ENCODE results near the gene NR2E1. TPM values are rescaled to one million over a fixed set of nuclear protein-coding genes. Genes with fewer than 3 reads are reported as not detected.

NR2E1 gene
- total RNA-seq, 3 donors from 2014 or later (not counting 1 experiment from before 2014, with no cell fraction given): not detected

DNA sequence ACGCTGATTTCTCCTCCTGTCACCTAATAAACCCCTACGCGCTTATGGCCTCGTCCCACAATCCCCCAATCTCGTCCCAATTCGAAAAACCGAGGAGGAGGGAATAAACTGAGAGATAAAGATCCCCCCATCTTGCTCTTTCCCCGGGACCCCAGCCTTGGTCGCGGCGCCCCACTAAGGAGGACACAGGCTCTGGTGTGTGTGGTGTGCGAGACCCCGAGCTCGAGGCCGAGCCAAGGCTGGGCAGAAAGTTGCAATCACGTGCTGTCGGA, 1.3 kb upstream of the NR2E1 start:
- H3K9me3 ChIP-seq (ENCODE audit: control insufficient read depth, insufficient read depth, low read length): no peaks in the 10 kb centered on the region

DNA sequence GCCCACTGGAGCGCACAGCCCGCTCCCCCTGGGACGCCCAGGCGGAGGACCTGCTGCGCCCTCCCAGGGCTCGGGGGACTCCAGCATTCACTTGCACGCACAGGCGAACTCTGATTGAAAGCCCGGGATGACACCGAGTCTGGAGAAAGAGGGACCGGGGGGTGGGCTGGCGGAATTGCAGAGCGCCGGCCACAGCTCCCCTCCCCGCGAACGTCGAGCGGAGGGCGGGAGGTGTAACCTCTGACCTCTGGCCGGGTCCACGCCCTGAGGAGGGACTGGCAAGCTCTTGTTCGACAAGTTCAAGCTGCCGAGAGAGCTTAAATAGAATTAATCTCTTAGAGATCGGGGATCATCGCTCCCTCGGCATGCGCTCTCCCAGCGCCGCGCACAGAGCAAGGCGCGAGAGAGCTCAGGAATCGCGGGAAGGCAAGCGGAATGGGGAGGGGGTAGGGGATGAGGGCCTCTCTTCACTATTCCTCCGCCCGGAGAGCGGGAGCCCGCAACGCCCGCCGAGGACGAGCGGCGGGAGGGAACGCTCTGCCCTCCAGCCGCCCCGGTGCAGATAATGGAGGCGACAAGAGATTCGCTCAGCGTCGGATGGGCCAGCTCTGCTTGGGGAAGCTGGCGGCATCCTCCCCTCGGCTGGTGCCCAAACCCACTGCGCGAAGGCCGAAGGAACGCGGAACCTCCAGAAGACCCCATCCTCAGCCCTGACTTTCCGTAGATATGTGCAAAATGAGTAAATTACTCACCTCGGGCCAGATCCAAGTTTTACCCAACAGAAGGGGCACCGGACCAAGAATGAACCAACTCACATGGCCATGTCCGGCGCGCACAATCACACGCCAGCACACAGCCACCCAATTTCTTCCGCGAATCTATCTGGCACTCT, 761 bp upstream of the NR2E1 start:
- TF ChIP-seq, protein P1, sequence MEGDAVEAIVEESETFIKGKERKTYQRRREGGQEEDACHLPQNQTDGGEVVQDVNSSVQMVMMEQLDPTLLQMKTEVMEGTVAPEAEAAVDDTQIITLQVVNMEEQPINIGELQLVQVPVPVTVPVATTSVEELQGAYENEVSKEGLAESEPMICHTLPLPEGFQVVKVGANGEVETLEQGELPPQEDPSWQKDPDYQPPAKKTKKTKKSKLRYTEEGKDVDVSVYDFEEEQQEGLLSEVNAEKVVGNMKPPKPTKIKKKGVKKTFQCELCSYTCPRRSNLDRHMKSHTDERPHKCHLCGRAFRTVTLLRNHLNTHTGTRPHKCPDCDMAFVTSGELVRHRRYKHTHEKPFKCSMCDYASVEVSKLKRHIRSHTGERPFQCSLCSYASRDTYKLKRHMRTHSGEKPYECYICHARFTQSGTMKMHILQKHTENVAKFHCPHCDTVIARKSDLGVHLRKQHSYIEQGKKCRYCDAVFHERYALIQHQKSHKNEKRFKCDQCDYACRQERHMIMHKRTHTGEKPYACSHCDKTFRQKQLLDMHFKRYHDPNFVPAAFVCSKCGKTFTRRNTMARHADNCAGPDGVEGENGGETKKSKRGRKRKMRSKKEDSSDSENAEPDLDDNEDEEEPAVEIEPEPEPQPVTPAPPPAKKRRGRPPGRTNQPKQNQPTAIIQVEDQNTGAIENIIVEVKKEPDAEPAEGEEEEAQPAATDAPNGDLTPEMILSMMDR (IDR thresholded peaks at IDR 0.05): no peak

More for the DNA sequence above, 1.3 kb upstream of the NR2E1 start:
- TF ChIP-seq, protein P1 (IDR thresholded peaks at IDR 0.05): no peak
- Mint-ChIP-seq H3K4me3 (no peak overlapping the region), H3K27ac (no peak overlapping the region), H3K27me3 (ENCODE audit: low read depth in 2 of 2) (peaks cover 79 to 91% of the 10 kb centered on the region in 2 donors), H3K9me3 (no peaks in the 10 kb centered on the region), H3K36me3 (no peaks in the 10 kb centered on the region), H3K4me1 (peaks cover 21 to 35% of the 10 kb centered on the region in 2 donors)
- H3K4me3 ChIP-seq (ENCODE audit: low read length): no peak overlapping the region
- H3K4me1 ChIP-seq (ENCODE audit: control insufficient read depth, insufficient read depth, low read length): peaks cover 28% of the 10 kb centered on the region
- ATAC-seq: no peak
- peaks cover 81% of the 10 kb centered on the region for H3K27me3 ChIP-seq (ENCODE audit: control insufficient read depth, insufficient read depth, low read length)
- DNase-seq: no peak
- H3K36me3 ChIP-seq (ENCODE audit: control insufficient read depth, insufficient read depth, low read length): no peaks in the 10 kb centered on the region
- 4% methylated on average over 17 of the region's 17 CpGs for WGBS (ENCODE audit: insufficient coverage)
- intact Hi-C loops (cut with micrococcal nuclease): no loop called here
- no peak overlapping the region for H3K27ac ChIP-seq (ENCODE audit: low read length)

DNA sequence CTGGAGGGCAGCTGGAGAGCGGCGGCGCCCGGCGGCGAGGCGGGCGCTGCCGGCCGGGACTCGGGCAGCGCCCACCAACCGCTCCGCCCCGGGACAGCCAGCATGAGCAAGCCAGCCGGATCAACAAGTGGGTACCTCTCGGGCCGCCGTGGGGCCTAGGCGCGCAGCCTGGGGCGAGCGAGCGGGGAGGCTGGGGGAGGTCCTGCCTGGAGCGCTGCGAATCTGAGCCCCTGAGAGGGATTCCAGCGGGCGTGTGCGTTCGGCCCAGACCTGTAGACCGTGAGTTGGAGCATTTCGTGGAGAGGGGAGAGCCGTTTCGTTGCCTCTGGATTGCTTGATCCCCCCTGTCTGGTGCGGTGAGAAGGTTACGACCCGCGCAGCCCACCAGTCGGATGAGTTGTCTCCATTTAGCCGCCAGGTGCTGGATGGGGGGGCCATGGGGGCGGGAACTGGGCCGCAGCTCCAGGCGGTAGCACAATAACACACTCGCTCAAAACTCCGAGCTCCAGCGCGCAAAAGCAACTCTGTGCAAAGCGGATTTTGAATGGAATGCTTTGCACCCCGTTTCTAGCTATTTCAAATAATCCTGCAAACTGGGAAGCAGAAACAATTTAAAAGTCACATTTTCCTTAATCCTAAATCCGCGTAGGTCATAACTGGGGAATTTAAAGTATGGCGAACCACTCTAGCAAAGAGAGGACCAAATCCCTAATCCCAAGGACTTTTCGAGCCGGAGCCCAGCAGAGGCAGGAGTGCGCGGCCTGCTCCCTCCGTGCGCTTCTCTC, 1.0 kb downstream of the NR2E1 start:
- peaks cover 69 to 83% of the 10 kb centered on the region in 2 donors for H3K27me3 Mint-ChIP-seq (ENCODE audit: low read depth in 2 of 2)
- Histone ChIP-seq H3K36me3 (ENCODE audit: control insufficient read depth, insufficient read depth, low read length) (no peaks in the 10 kb centered on the region), H3K4me3 (ENCODE audit: low read length) (no peak overlapping the region), H3K9me3 (ENCODE audit: control insufficient read depth, insufficient read depth, low read length) (no peaks in the 10 kb centered on the region), H3K4me1 (ENCODE audit: control insufficient read depth, insufficient read depth, low read length) (peaks cover 32% of the 10 kb centered on the region), H3K27ac (ENCODE audit: low read length) (no peak overlapping the region), H3K27me3 (ENCODE audit: control insufficient read depth, insufficient read depth, low read length) (peaks cover 69% of the 10 kb centered on the region)
- no peaks in the 10 kb centered on the region for H3K9me3 Mint-ChIP-seq
- ATAC-seq (no peak), DNase-seq (no peak)
- WGBS (ENCODE audit: insufficient coverage): 7% methylated on average over 58 of the region's 58 CpGs
- H3K36me3 Mint-ChIP-seq: no peaks in the 10 kb centered on the region
- H3K4me3 Mint-ChIP-seq: peak overlapping the region; percentile 47
- no peak overlapping the region for H3K27ac Mint-ChIP-seq
- intact Hi-C loops (cut with micrococcal nuclease): no loop called here
- TF ChIP-seq, protein P1 (IDR thresholded peaks at IDR 0.05): no peak
- peaks cover 21 to 37% of the 10 kb centered on the region in 2 donors for H3K4me1 Mint-ChIP-seq

More for the DNA sequence above, 761 bp upstream of the NR2E1 start:
- Histone ChIP-seq H3K27ac (ENCODE audit: low read length) (no peak overlapping the region), H3K36me3 (ENCODE audit: control insufficient read depth, insufficient read depth, low read length) (no peaks in the 10 kb centered on the region), H3K27me3 (ENCODE audit: control insufficient read depth, insufficient read depth, low read length) (peaks cover 76% of the 10 kb centered on the region), H3K4me1 (ENCODE audit: control insufficient read depth, insufficient read depth, low read length) (peaks cover 29% of the 10 kb centered on the region), H3K4me3 (ENCODE audit: low read length) (no peak overlapping the region), H3K9me3 (ENCODE audit: control insufficient read depth, insufficient read depth, low read length) (no peaks in the 10 kb centered on the region)
- 9% methylated on average over 69 of the region's 69 CpGs for WGBS (ENCODE audit: insufficient coverage)
- peaks cover 73 to 90% of the 10 kb centered on the region in 2 donors for H3K27me3 Mint-ChIP-seq (ENCODE audit: low read depth in 2 of 2)
- no peak for ATAC-seq
- H3K27ac Mint-ChIP-seq: no peak overlapping the region
- intact Hi-C loops (cut with micrococcal nuclease): no loop called here
- no peak for DNase-seq
- no peak overlapping the region for H3K4me3 Mint-ChIP-seq
- no peaks in the 10 kb centered on the region for H3K9me3 Mint-ChIP-seq
- H3K36me3 Mint-ChIP-seq: no peaks in the 10 kb centered on the region
- H3K4me1 Mint-ChIP-seq: peaks cover 21 to 37% of the 10 kb centered on the region in 2 donors

All from natural killer cell (primary cell).